Skeletal muscle satellite cell (primary cell): ENCODE data around the gene SMKR1. TPM values are rescaled to one million over a fixed set of nuclear protein-coding genes. Genes with fewer than 3 reads are reported as not detected.

ENCODE experiments used
- H3K27me3 ChIP-seq: 2 replicates; pipeline ENCODE4 v1.7.0; 2013; ENCODE audit warnings: low read length; ENCODE audit not compliant: control insufficient read depth, insufficient read depth
- H3K36me3 ChIP-seq: 2 replicates; pipeline ENCODE4 v1.7.0; 2013; ENCODE audit warnings: mild to moderate bottlenecking, control low read depth, low read length; ENCODE audit not compliant: insufficient read depth
- H3K4me1 ChIP-seq: 2 replicates; pipeline ENCODE4 v1.7.0; 2013; ENCODE audit warnings: low read length; ENCODE audit not compliant: control insufficient read depth, insufficient read depth
- H3K4me2 ChIP-seq: 2 replicates; pipeline ENCODE4 v1.7.0; 2013; ENCODE audit warnings: mild to moderate bottlenecking, low read length
- H3K4me3 ChIP-seq: 2 replicates; pipeline ENCODE4 v1.7.0; 2013; ENCODE audit warnings: low read length
- H3K9ac ChIP-seq: 2 replicates; pipeline ENCODE4 v1.7.0; 2013; ENCODE audit warnings: mild to moderate bottlenecking, low read depth, low read length, moderate library complexity
- H3K9me3 ChIP-seq: replicated peaks from 2 replicates; pipeline ENCODE4 v1.7.0; 2013; ENCODE audit warnings: mild to moderate bottlenecking, control low read depth, low read length
- small RNA-seq: library from RNA; depleted of rRNA; stranded (forward); fragments of <200 nt; gene quantifications from one replicate; pipeline ENCODE3, GENCODE V24; 2012

SMKR1 gene

GRCh38 chr7:129556607-129557133 lies 54.3 kb downstream of the SMKR1 start:
- Histone ChIP-seq H3K9ac (no peak overlapping the region), H3K4me1 (peaks cover 4% of the 10 kb centered on the region), H3K4me3 (no peak overlapping the region), H3K9me3 (no peaks in the 10 kb centered on the region), H3K27me3 (peaks cover 24% of the 10 kb centered on the region), H3K4me2 (no peak overlapping the region), H3K36me3 (no peaks in the 10 kb centered on the region)

GRCh38 chr7:129557686-129558481 lies 55.6 kb downstream of the SMKR1 start:
- Histone ChIP-seq H3K9me3 (no peaks in the 10 kb centered on the region), H3K27me3 (peaks cover 23% of the 10 kb centered on the region), H3K36me3 (no peaks in the 10 kb centered on the region), H3K4me1 (peaks cover 4% of the 10 kb centered on the region), H3K4me2 (no peak overlapping the region), H3K4me3 (no peak overlapping the region), H3K9ac (no peak overlapping the region)

GRCh38 chr7:129559564-129559963 lies 57.2 kb downstream of the SMKR1 start:
- Histone ChIP-seq H3K9me3 (no peaks in the 10 kb centered on the region), H3K4me1 (no peaks in the 10 kb centered on the region), H3K27me3 (peaks cover 26% of the 10 kb centered on the region), H3K36me3 (no peaks in the 10 kb centered on the region), H3K4me2 (no peak overlapping the region), H3K9ac (no peak overlapping the region), H3K4me3 (no peak overlapping the region)

GRCh38 chr7:129560831-129561230 lies 58.5 kb downstream of the SMKR1 start:
- Histone ChIP-seq H3K9ac (no peak overlapping the region), H3K27me3 (peaks cover 30% of the 10 kb centered on the region), H3K4me1 (no peaks in the 10 kb centered on the region), H3K4me3 (no peak overlapping the region), H3K4me2 (no peak overlapping the region), H3K36me3 (no peaks in the 10 kb centered on the region), H3K9me3 (no peaks in the 10 kb centered on the region)

- Histone ChIP-seq H3K9me3 (no peaks in the 10 kb centered on the region), H3K4me2 (no peak overlapping the region), H3K4me1 (no peaks in the 10 kb centered on the region), H3K27me3 (peaks cover 26% of the 10 kb centered on the region), H3K36me3 (no peaks in the 10 kb centered on the region), H3K4me3 (no peak overlapping the region), H3K9ac (no peak overlapping the region)
Observed at GRCh38 chr7:129561677-129562359, 59.5 kb downstream of the SMKR1 start.

Small RNAs within 50 kb of the gene (small RNA-seq; reads per million reads assigned to genes)
- gene RNU1-72P (0.63 reads per million), gene SNRPGP3 (not detected)
